Activated CD8-positive, alpha-beta memory T cell treated with anti-CD3 and anti-CD28 coated beads, Interleukin-2, amount 50 U/mL, for 4 hours (primary cell): ENCODE data around the gene IFNA10.
"Not testable (repeated sequence)": the region's sequence is repeated elsewhere in the genome, so short reads cannot be mapped to it uniquely, and the experiment has no call there.

Experiments
- DNase-seq: peaks from one replicate; pipeline ENCODE4 v3.0.0-alpha.2; 2020

IFNA10 gene

GRCh38 chr9:21207043-21207442 is at the start of gene IFNA10:
Gene IFNA10, minus strand, starts transcription at chr9:21207143. Its CDS starts 46 bp downstream, at chr9:21207097.
- not testable (repeated sequence) for DNase-seq

GRCh38 chr9:21255538-21256212 is 48.7 kb upstream of the IFNA10 start:
- no peak for DNase-seq

GRCh38 chr9:21252721-21253547 is 46.0 kb upstream of the IFNA10 start:
- DNase-seq, result no peak

GRCh38 chr9:21251638-21252037 is 44.7 kb upstream of the IFNA10 start:
- DNase-seq, result no peak

GRCh38 chr9:21251190-21251589 is 44.2 kb upstream of the IFNA10 start:
- no peak for DNase-seq

GRCh38 chr9:21244836-21245235 is 37.9 kb upstream of the IFNA10 start:
- DNase-seq, result no peak

GRCh38 chr9:21239911-21240310 is 33.0 kb upstream of the IFNA10 start, which contains the start of gene IFNA14:
Gene IFNA14, minus strand, starts transcription at chr9:21240005. Its CDS starts 70 bp downstream, at chr9:21239935.
- no peak for DNase-seq

- not testable (repeated sequence) for DNase-seq
These were observed 29.4 kb upstream of the IFNA10 start for GRCh38 chr9:21236360-21236714.

- peak; percentile 22 for DNase-seq
These were observed 28.8 kb upstream of the IFNA10 start for GRCh38 chr9:21235468-21236359.

GRCh38 chr9:21234153-21234687 is 27.3 kb upstream of the IFNA10 start:
- DNase-seq, result no peak

GRCh38 chr9:21233258-21233657 is 26.3 kb upstream of the IFNA10 start:
- no peak for DNase-seq

- no peak for DNase-seq
These were observed 21.2 kb upstream of the IFNA10 start, which contains the start of gene IFNA17 for GRCh38 chr9:21228122-21228521. Gene IFNA17, minus strand, starts transcription at chr9:21228222. Its CDS starts 49 bp downstream, at chr9:21228173.

- not testable (repeated sequence) for DNase-seq
These were observed 10.3 kb upstream of the IFNA10 start, which contains the start of gene IFNA16 for GRCh38 chr9:21217211-21217610. Gene IFNA16, minus strand, starts transcription at chr9:21217311. Its CDS starts 6 bp downstream, at chr9:21217305.

GRCh38 chr9:21213411-21214326 is 6.7 kb upstream of the IFNA10 start:
- DNase-seq, result not testable (repeated sequence)

- not testable (repeated sequence) for DNase-seq
These were observed 5.2 kb upstream of the IFNA10 start for GRCh38 chr9:21212160-21212559.

- DNase-seq, result not testable (repeated sequence)
These were observed 3.8 kb upstream of the IFNA10 start for GRCh38 chr9:21210782-21211181.

- no peak for DNase-seq
These were observed 3.4 kb upstream of the IFNA10 start for GRCh38 chr9:21210311-21210710.

- no peak for DNase-seq
These were observed 1.7 kb downstream of the IFNA10 start for GRCh38 chr9:21205204-21205603.

- not testable (repeated sequence) for DNase-seq
These were observed 4.8 kb downstream of the IFNA10 start, which contains the start of gene IFNA7 for GRCh38 chr9:21202105-21202504. Gene IFNA7, minus strand, starts transcription at chr9:21202205. Its CDS starts 40 bp downstream, at chr9:21202165.

- peak; percentile 27 for DNase-seq
These were observed 11.8 kb downstream of the IFNA10 start for GRCh38 chr9:21194867-21195776.
